ENCODE data around the gene SH2D6.

Gene SH2D6

DNA sequence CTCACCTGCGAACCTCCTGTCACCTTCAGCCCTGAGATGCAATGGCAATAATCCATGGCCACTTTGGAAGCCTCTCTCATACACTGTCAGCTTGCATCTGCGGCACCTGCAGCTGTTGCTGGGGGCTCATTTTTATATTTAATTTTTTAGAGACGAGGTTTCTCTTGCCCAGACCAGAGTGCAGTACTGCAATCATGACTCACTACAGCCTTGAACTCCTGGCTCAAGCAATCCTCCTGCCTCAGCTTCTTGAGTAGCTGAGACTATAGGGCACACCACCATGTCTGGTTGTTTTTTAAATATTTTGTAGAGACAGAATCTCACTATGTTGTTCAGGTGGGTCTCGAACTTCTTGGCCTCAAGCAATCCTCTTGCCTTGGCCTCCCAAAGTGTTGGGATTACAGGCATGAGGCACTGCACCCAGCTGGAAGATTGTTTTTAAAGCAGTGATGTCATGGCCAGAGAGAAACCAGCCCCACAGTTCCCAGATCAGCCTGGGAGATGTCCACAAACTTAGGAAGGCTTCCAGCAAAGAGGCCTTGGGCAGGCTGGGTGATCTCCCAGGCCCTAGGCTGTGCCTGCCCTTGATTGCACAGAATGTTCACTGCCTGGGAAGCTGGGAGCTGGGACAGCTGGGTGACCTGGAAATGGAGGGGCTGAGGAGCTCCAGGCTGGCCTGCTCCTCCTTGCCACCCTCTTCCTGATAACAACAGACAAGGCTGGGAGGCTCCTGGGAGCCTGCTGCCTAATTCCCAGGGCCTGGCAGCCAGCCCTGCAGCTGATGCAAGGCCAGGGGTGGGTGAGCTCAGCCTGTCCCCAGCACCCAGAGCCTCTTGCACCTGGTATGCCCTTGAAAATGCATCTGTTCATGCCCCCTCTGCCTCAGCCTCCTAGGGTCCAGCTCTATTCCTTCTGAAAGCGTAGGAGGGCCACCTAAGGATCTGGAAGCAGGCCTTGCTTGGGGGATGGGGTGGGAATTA is 27.1 kb downstream of the SH2D6 start:
- Histone ChIP-seq H3K9ac (ENCODE audit: low read length) (no peak overlapping the region), H3K27me3 (replicated peaks; ENCODE audit: insufficient read depth, low read length) (no peaks in the 10 kb centered on the region), H3K27ac (ENCODE audit: low read length) (no peak overlapping the region), H3K9me2 (replicated peaks; ENCODE audit: insufficient read depth, low read length) (no peaks in the 10 kb centered on the region), H3K4me2 (ENCODE audit: low read depth, low read length) (no peak overlapping the region), H2AFZ (ENCODE audit: low read length) (no peak overlapping the region), H4K20me1 (ENCODE audit: insufficient read depth, low read length) (no peaks in the 10 kb centered on the region), H3K4me1 (ENCODE audit: low read length) (no peaks in the 10 kb centered on the region), H3K79me2 (ENCODE audit: low read length) (no peaks in the 10 kb centered on the region), H3K36me3 (replicated peaks; ENCODE audit: insufficient read depth, low read length) (no peaks in the 10 kb centered on the region), H3K4me3 (ENCODE audit: low read length) (no peak overlapping the region), H3K9me3 (replicated peaks; ENCODE audit: insufficient read depth, low read length) (no peaks in the 10 kb centered on the region), H3F3A (ENCODE audit: insufficient read depth, low read length) (no peaks in the 10 kb centered on the region)
- TF ChIP-seq EZH2phosphoT487 (IDR thresholded peaks at IDR 0.05; ENCODE audit: low read length) = no peak
- no peak for TF ChIP-seq EZH2 (optimal IDR thresholded peaks at IDR 0.05; ENCODE audit: low read depth, low read length)
- TF ChIP-seq CTCF (IDR thresholded peaks at IDR 0.05; ENCODE audit: low read length) = no peak
- DNase-seq = no peak

DNA sequence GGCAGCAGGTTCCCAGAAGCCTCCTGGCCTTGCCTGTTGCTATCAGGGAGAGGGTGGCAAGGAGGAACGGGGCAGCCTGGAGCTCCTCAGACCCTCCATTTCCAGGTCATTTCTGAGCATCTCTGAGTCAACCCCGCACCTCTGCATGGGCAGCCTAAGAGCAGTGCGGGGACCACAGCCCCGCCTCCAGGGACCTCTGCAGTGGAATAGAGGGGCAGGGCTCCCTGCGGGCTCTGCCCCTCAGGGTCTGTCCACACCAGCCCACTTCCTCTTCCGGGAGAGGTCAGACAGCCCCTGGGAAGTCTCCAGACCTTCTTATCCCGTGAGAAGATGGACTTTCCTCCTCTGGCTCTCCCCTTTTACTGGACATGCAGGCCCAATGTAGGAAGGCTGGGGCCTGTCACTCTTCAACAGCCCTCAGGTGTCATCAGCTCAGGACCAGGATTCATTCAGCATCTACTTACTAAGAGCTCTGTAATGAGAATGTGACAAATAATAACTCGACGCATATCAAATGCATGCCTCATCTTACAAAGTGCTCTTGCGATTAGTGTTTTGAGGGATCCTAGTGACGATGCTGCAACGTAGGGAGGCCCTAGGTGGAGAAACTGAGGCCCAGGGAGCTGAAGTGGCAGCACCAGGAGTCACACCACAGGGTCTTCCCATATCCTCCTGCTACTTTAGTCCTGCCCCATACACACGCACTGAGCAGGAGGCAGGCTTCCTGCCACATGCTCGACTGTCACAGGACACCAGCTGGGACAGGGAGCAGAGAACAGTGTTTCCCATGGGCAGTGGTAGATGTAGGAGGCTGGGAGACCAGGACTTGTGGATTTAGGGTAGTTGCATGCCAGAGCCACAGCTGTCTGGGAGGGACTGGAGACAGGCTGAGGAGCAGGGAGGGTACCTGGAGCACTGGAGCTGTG is 28.0 kb downstream of the SH2D6 start:
- no peak overlapping the region for H3K4me2 ChIP-seq (ENCODE audit: low read depth, low read length)
- H3K79me2 ChIP-seq (ENCODE audit: low read length) = no peaks in the 10 kb centered on the region
- H3K9me2 ChIP-seq (replicated peaks; ENCODE audit: insufficient read depth, low read length) = no peaks in the 10 kb centered on the region
- H3K4me1 ChIP-seq (ENCODE audit: low read length) = no peaks in the 10 kb centered on the region
- DNase-seq = no peak
- H3K36me3 ChIP-seq (replicated peaks; ENCODE audit: insufficient read depth, low read length) = no peaks in the 10 kb centered on the region
- no peak overlapping the region for H2AFZ ChIP-seq (ENCODE audit: low read length)
- H3F3A ChIP-seq (ENCODE audit: insufficient read depth, low read length) = no peaks in the 10 kb centered on the region
- no peaks in the 10 kb centered on the region for H3K9me3 ChIP-seq (replicated peaks; ENCODE audit: insufficient read depth, low read length)
- H3K4me3 ChIP-seq (ENCODE audit: low read length) = no peak overlapping the region
- no peak overlapping the region for H3K27ac ChIP-seq (ENCODE audit: low read length)
- TF ChIP-seq EZH2phosphoT487 (IDR thresholded peaks at IDR 0.05; ENCODE audit: low read length) (no peak), EZH2 (optimal IDR thresholded peaks at IDR 0.05; ENCODE audit: low read depth, low read length) (no peak), CTCF (IDR thresholded peaks at IDR 0.05; ENCODE audit: low read length) (no peak)
- no peaks in the 10 kb centered on the region for H3K27me3 ChIP-seq (replicated peaks; ENCODE audit: insufficient read depth, low read length)
- no peak overlapping the region for H3K9ac ChIP-seq (ENCODE audit: low read length)
- H4K20me1 ChIP-seq (ENCODE audit: insufficient read depth, low read length) = no peaks in the 10 kb centered on the region

DNA sequence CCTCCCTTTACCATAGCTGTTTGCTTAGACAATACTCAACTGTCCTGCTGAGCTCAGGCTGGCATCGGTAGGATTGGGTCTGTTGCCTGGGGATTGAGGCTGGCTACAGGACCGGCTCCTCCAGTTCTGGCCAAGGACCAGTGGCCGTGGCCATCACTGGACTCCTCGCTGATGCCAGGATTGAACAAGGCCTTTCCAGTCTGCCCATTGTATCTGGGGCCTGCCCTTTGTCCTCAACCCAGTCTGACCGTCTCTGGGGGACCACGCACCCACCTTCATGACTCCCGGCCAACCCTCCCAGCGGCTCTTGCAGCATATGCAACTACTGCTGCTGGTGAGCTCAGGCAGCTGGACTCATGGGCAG is 28.7 kb downstream of the SH2D6 start:
- H3K9ac ChIP-seq (ENCODE audit: low read length) = no peak overlapping the region
- TF ChIP-seq CTCF (IDR thresholded peaks at IDR 0.05; ENCODE audit: low read length) = no peak
- TF ChIP-seq EZH2phosphoT487 (IDR thresholded peaks at IDR 0.05; ENCODE audit: low read length) = no peak
- TF ChIP-seq EZH2 (optimal IDR thresholded peaks at IDR 0.05; ENCODE audit: low read depth, low read length) = no peak
- H3K9me3 ChIP-seq (replicated peaks; ENCODE audit: insufficient read depth, low read length) = no peaks in the 10 kb centered on the region
- H3K4me1 ChIP-seq (ENCODE audit: low read length) = no peaks in the 10 kb centered on the region
- no peaks in the 10 kb centered on the region for H4K20me1 ChIP-seq (ENCODE audit: insufficient read depth, low read length)
- no peaks in the 10 kb centered on the region for H3K36me3 ChIP-seq (replicated peaks; ENCODE audit: insufficient read depth, low read length)
- H3K27me3 ChIP-seq (replicated peaks; ENCODE audit: insufficient read depth, low read length) = no peaks in the 10 kb centered on the region
- DNase-seq = no peak
- no peaks in the 10 kb centered on the region for H3K9me2 ChIP-seq (replicated peaks; ENCODE audit: insufficient read depth, low read length)
- no peak overlapping the region for H2AFZ ChIP-seq (ENCODE audit: low read length)
- no peaks in the 10 kb centered on the region for H3K79me2 ChIP-seq (ENCODE audit: low read length)
- H3F3A ChIP-seq (ENCODE audit: insufficient read depth, low read length) = no peaks in the 10 kb centered on the region
- H3K27ac ChIP-seq (ENCODE audit: low read length) = no peak overlapping the region
- H3K4me3 ChIP-seq (ENCODE audit: low read length) = no peak overlapping the region
- H3K4me2 ChIP-seq (ENCODE audit: low read depth, low read length) = no peak overlapping the region

All from MM.1S (cell line).